Neural progenitor cell (in vitro differentiated cells): Measurements from ENCODE around the gene EPN2. TPM values are rescaled to one million over a fixed set of nuclear protein-coding genes. Genes with fewer than 3 reads are reported as not detected.

ENCODE experiments used
- DNase-seq: peaks from one replicate; pipeline ENCODE4 v3.0.0-alpha.2; 2016; ENCODE audit warnings: low spot score
- H2AFZ ChIP-seq: fragments of 200-600 bp; sonication (generic); replicated peaks from 2 replicates; pipeline ENCODE4 v1.6.1; 2016; ENCODE audit warnings: antibody characterized with exemption
- H3F3A ChIP-seq: fragments of 200-600 bp; sonication (generic); 2 replicates; pipeline ENCODE4 v1.6.1; 2016; ENCODE audit warnings: antibody characterized with exemption, low read depth
- H3K27ac ChIP-seq: fragments of 200-600 bp; sonication (generic); 2 replicates; pipeline ENCODE4 v1.5.1; 2016; ENCODE audit warnings: mild to moderate bottlenecking
- H3K27me3 ChIP-seq: fragments of 200-600 bp; sonication (generic); 2 replicates; pipeline ENCODE4 v1.6.1; 2016; ENCODE audit warnings: mild to moderate bottlenecking, moderate library complexity
- H3K36me3 ChIP-seq: fragments of 200-600 bp; sonication (generic); 2 replicates; pipeline ENCODE4 v1.5.1; 2016
- H3K4me1 ChIP-seq: fragments of 200-600 bp; sonication (generic); 2 replicates; pipeline ENCODE4 v1.6.1; 2016; ENCODE audit warnings: mixed run types
- H3K4me2 ChIP-seq: fragments of 200-600 bp; sonication (generic); 2 replicates; pipeline ENCODE4 v1.6.1; 2016
- H3K4me3 ChIP-seq: fragments of 200-600 bp; sonication (generic); 2 replicates; pipeline ENCODE4 v1.5.1; 2016
- H3K79me2 ChIP-seq: fragments of 200-600 bp; sonication (generic); 2 replicates; pipeline ENCODE4 v1.6.1; 2016; ENCODE audit warnings: low read depth
- H3K9ac ChIP-seq: fragments of 200-600 bp; sonication (generic); 2 replicates; pipeline ENCODE4 v1.6.1; 2016
- H3K9me3 ChIP-seq: fragments of 200-600 bp; sonication (generic); 2 replicates; pipeline ENCODE4 v1.5.1; 2016; ENCODE audit warnings: low read depth
- H4K20me1 ChIP-seq: fragments of 200-600 bp; sonication (generic); 2 replicates; pipeline ENCODE4 v1.6.1; 2016; ENCODE audit warnings: low read depth
- H3K27ac Mint-ChIP-seq: 3 replicates; pipeline ENCODE4 v1.8.0; 2021; ENCODE audit warnings: mixed read lengths
- H3K27me3 Mint-ChIP-seq: 2 replicates; pipeline ENCODE4 v1.8.0; 2022; ENCODE audit warnings: low read depth, mild to moderate bottlenecking, inconsistent platforms, moderate library complexity, mixed read lengths; ENCODE audit not compliant: insufficient read depth
- H3K36me3 Mint-ChIP-seq: 3 replicates; pipeline ENCODE4 v1.8.0; 2021; ENCODE audit warnings: mixed read lengths
- H3K4me1 Mint-ChIP-seq: 3 replicates; pipeline ENCODE4 v1.8.0; 2021; ENCODE audit warnings: mixed read lengths
- H3K4me3 Mint-ChIP-seq: 3 replicates; pipeline ENCODE4 v1.8.0; 2021; ENCODE audit warnings: mild to moderate bottlenecking, moderate library complexity, mixed read lengths
- H3K9me3 Mint-ChIP-seq: 3 replicates; pipeline ENCODE4 v1.8.0; 2020; ENCODE audit warnings: mixed read lengths
- CTCF ChIP-seq: fragments of 200-600 bp; sonication (generic); IDR thresholded peaks from 2 replicates; pipeline ENCODE4 v1.5.1; 2017; ENCODE audit warnings: antibody characterized with exemption, mild to moderate bottlenecking
- EZH2 ChIP-seq: fragments of 200-600 bp; sonication (generic); IDR thresholded peaks from 2 replicates; pipeline ENCODE4 v1.6.1; 2017; ENCODE audit warnings: antibody characterized with exemption, mild to moderate bottlenecking, moderate library complexity
- EZH2phosphoT487 ChIP-seq: fragments of 200-600 bp; sonication (generic); IDR thresholded peaks from 2 replicates; pipeline ENCODE4 v1.6.1; 2017; ENCODE audit warnings: antibody characterized with exemption
- total RNA-seq: library from RNA; depleted of rRNA; stranded (reverse); fragments of >200 nt; gene quantifications from 2 replicates; pipeline ENCODE4 v1.2.3, GENCODE V29; 2015; ENCODE audit warnings: low replicate concordance

The EPN2 gene
- total RNA-seq, 1 donor from 2014 or later: 30.5 TPM

- Mint-ChIP-seq H3K36me3 (peaks cover 5% of the 10 kb centered on the region), H3K9me3 (no peaks in the 10 kb centered on the region), H3K27ac (no peak overlapping the region), H3K4me3 (no peak overlapping the region), H3K4me1 (peaks cover 31% of the 10 kb centered on the region), H3K27me3 (peaks cover 3% of the 10 kb centered on the region)
- H4K20me1 ChIP-seq: no peaks in the 10 kb centered on the region
- no peaks in the 10 kb centered on the region for H3K79me2 ChIP-seq
- H3K4me2 ChIP-seq: no peak overlapping the region
- DNase-seq: no peak
- H3K4me3 ChIP-seq: no peak overlapping the region
- H3F3A ChIP-seq: peaks cover 4% of the 10 kb centered on the region
- no peak overlapping the region for H3K27ac ChIP-seq
- H3K9ac ChIP-seq: no peak overlapping the region
- H2AFZ ChIP-seq: no peak overlapping the region
- H3K36me3 ChIP-seq: no peaks in the 10 kb centered on the region
- no peaks in the 10 kb centered on the region for H3K9me3 ChIP-seq
- peaks cover 6% of the 10 kb centered on the region for H3K4me1 ChIP-seq
- H3K27me3 ChIP-seq: no peaks in the 10 kb centered on the region
- TF ChIP-seq CTCF (peak; percentile 8), EZH2 (no peak)
Measured at GRCh38 chr17:19343671-19344151, 106.5 kb downstream of the EPN2 start.

- peaks cover 6% of the 10 kb centered on the region for H3K4me1 ChIP-seq
- DNase-seq: no peak
Measured at GRCh38 chr17:19344311-19345066, 107.3 kb downstream of the EPN2 start.

GRCh38 chr17:19345067-19345460 is 107.9 kb downstream of the EPN2 start:
- Histone ChIP-seq H4K20me1 (no peaks in the 10 kb centered on the region), H3K9ac (no peak overlapping the region)
- H3K4me3 Mint-ChIP-seq: no peak overlapping the region

More at GRCh38 chr17:19344311-19345066, 107.3 kb downstream of the EPN2 start:
- H3K79me2 ChIP-seq: no peaks in the 10 kb centered on the region
- H3K27me3 Mint-ChIP-seq: peaks cover 3% of the 10 kb centered on the region
- H2AFZ ChIP-seq: no peak overlapping the region
- H3K9me3 Mint-ChIP-seq: no peaks in the 10 kb centered on the region
- no peaks in the 10 kb centered on the region for H4K20me1 ChIP-seq
- no peak overlapping the region for H3K27ac Mint-ChIP-seq
- no peaks in the 10 kb centered on the region for H3K9me3 ChIP-seq
- H3K27ac ChIP-seq: no peak overlapping the region
- no peak overlapping the region for H3K4me3 ChIP-seq
- peaks cover 4% of the 10 kb centered on the region for H3F3A ChIP-seq
- peaks cover 5% of the 10 kb centered on the region for H3K36me3 Mint-ChIP-seq
- TF ChIP-seq EZH2phosphoT487 (no peak), CTCF (no peak), EZH2 (no peak)
- no peaks in the 10 kb centered on the region for H3K36me3 ChIP-seq
- H3K4me2 ChIP-seq: no peak overlapping the region
- peaks cover 23% of the 10 kb centered on the region for H3K4me1 Mint-ChIP-seq
- no peaks in the 10 kb centered on the region for H3K27me3 ChIP-seq
- no peak overlapping the region for H3K4me3 Mint-ChIP-seq
- no peak overlapping the region for H3K9ac ChIP-seq

More at GRCh38 chr17:19345067-19345460, 107.9 kb downstream of the EPN2 start:
- Histone ChIP-seq H3K27ac (no peak overlapping the region), H2AFZ (no peak overlapping the region), H3K9me3 (no peaks in the 10 kb centered on the region), H3K36me3 (no peaks in the 10 kb centered on the region), H3K4me1 (peaks cover 6% of the 10 kb centered on the region), H3K79me2 (no peaks in the 10 kb centered on the region), H3F3A (peaks cover 4% of the 10 kb centered on the region), H3K4me3 (no peak overlapping the region), H3K27me3 (no peaks in the 10 kb centered on the region), H3K4me2 (no peak overlapping the region)
- Mint-ChIP-seq H3K27me3 (peaks cover 3% of the 10 kb centered on the region), H3K9me3 (no peaks in the 10 kb centered on the region), H3K36me3 (peaks cover 3% of the 10 kb centered on the region), H3K4me1 (peaks cover 22% of the 10 kb centered on the region), H3K27ac (no peak overlapping the region)
- TF ChIP-seq EZH2 (no peak), CTCF (no peak), EZH2phosphoT487 (no peak)
- no peak for DNase-seq
